ENCODE results near the gene CCDC34. TPM values are rescaled to one million over a fixed set of nuclear protein-coding genes. Genes with fewer than 3 reads are reported as not detected.
A peak's percentile ranks its signal among the peaks of the same experiment; 100 is the strongest.

The CCDC34 gene
- total and polyA plus RNA-seq, 2 of the 8 experiments (the other 6 are each of a cell fraction or from before 2014, with no cell fraction given), result 7.7 to 24.3 TPM

GRCh38 chr11:27349919-27350318, 13.1 kb downstream of the CCDC34 start:
- DNase-seq (ENCODE audit: low read depth in 1 of 2, low spot score in 2 of 2), result no peak
- 71% methylated on average over 2 of the region's 2 CpGs; no CpG with 5 or more reads in 1 of the 2 experiments for WGBS, 2 experiments (ENCODE audit: extremely low coverage in 1 of 2, insufficient coverage in 1 of 2, insufficient read length in 1 of 2, insufficient replicate concordance in 2 of 2, low coverage in 1 of 2, low lambda C conversion rate in 2 of 2, missing lambda C conversion rate in 1 of 2)
- no peak overlapping the region for H2AK5ac ChIP-seq (ENCODE audit: low read depth, low read length)
- no peak overlapping the region; a peak in 1 of 8 replicates for H3K4me3 ChIP-seq (ENCODE audit: extremely low read depth in 1 of 4, insufficient read depth in 2 of 4, low read depth in 3 of 4, low read length in 4 of 4)
- H4K5ac ChIP-seq (ENCODE audit: insufficient read length, low read depth, low read length), result no peak overlapping the region
- H3K9ac ChIP-seq (replicated peaks in 1 of 4; ENCODE audit: extremely low read depth in 1 of 4, low read depth in 3 of 4, low read length in 3 of 4), result no peak overlapping the region; a peak in 1 of 7 replicates
- no peak overlapping the region for H3K27ac ChIP-seq (ENCODE audit: low read depth, low read length)
- peaks cover 0 to 32% (median 7%) of the 10 kb centered on the region in 4 experiments; a peak in 5 of 7 replicates for H3K4me1 ChIP-seq (replicated peaks in 1 of 4; ENCODE audit: control insufficient read depth in 3 of 4, insufficient read depth in 4 of 4, low read length in 3 of 4)
- H3K79me1 ChIP-seq (ENCODE audit: low read depth, low read length), result no peaks in the 10 kb centered on the region
- no peak overlapping the region for H3K56ac ChIP-seq (replicated peaks; ENCODE audit: insufficient read length, low read depth, low read length)
- ChIA-PET POLR2A (ENCODE audit: partially characterized antibody) (interaction anchor here (0.6 to 1.6 kb wide), 2 partner anchors 13 to 118 kb away, joined by 3 to 6 read pairs; partner anchors contain the start of gene CCDC34), CTCF (ENCODE audit: partially characterized antibody) (no interaction called here)
- peaks cover 2% of the 10 kb centered on the region; the same call in 1 of the 2 replicates for H3K23me2 ChIP-seq (ENCODE audit: low read depth, low read length)
- H4K20me1 ChIP-seq (replicated peaks in 1 of 2; ENCODE audit: control insufficient read depth in 1 of 2, insufficient read depth in 2 of 2, low read length in 2 of 2), result no peaks in the 10 kb centered on the region
- no peak overlapping the region for H2BK15ac ChIP-seq (ENCODE audit: low read length)
- no peak overlapping the region for H3K14ac ChIP-seq (ENCODE audit: insufficient read length)
- no peak overlapping the region for H2BK12ac ChIP-seq (ENCODE audit: low read depth, low read length)
- no peaks in the 10 kb centered on the region for H3K9me3 ChIP-seq (ENCODE audit: insufficient read depth in 2 of 2, low read depth in 1 of 2, low read length in 1 of 2)
- no peak overlapping the region for H2BK120ac ChIP-seq (replicated peaks; ENCODE audit: low read depth, low read length)
- peaks cover 0 to 8% (median 0%) of the 10 kb centered on the region in 4 experiments; a peak in 1 of 8 replicates for H3K36me3 ChIP-seq (ENCODE audit: control insufficient read depth in 2 of 4, insufficient read depth in 4 of 4, low read length in 3 of 4)
- peak overlapping the region in 1 of 2 experiments; percentile 24; a peak in 1 of 4 replicates for H3K4me2 ChIP-seq (ENCODE audit: insufficient read depth in 1 of 2, low read depth in 2 of 2, low read length in 2 of 2)
- H3K27me3 ChIP-seq (replicated peaks in 1 of 4; ENCODE audit: control insufficient read depth in 3 of 4, extremely low read depth in 1 of 4, insufficient read depth in 3 of 4, low read length in 3 of 4), result no peaks in the 10 kb centered on the region
- no peak overlapping the region for H4K91ac ChIP-seq (replicated peaks; ENCODE audit: insufficient read length, low read length)
- no peak overlapping the region for H3K23ac ChIP-seq (ENCODE audit: insufficient read length)
- no peaks in the 10 kb centered on the region for H3K79me2 ChIP-seq (ENCODE audit: control insufficient read depth in 1 of 2, insufficient read depth in 2 of 2, low read length in 2 of 2)
- no peak overlapping the region for H4K8ac ChIP-seq (ENCODE audit: extremely low read depth, insufficient read depth, low read length)
- H2AFZ ChIP-seq (ENCODE audit: low read length), result no peak overlapping the region
- H2BK20ac ChIP-seq (ENCODE audit: low read length), result no peak overlapping the region
- no peak overlapping the region for H3K4ac ChIP-seq (replicated peaks; ENCODE audit: insufficient read length, low read depth, low read length)
- FAIRE-seq, result no peak
- H2BK5ac ChIP-seq (ENCODE audit: low read depth, low read length), result no peak overlapping the region
- no peak overlapping the region for H3K18ac ChIP-seq (ENCODE audit: extremely low read depth, low read length)
- no peak for TF ChIP-seq NRF1 (IDR thresholded peaks at IDR 0.05; ENCODE audit: low read depth, low read length)
- TF ChIP-seq CBX5 (IDR thresholded peaks at IDR 0.05; ENCODE audit: low read depth, low read length), result no peak
- no peak for TF ChIP-seq YY1 (IDR thresholded peaks at IDR 0.05; ENCODE audit: low read depth, low read length)
- TF ChIP-seq EZH2 (IDR thresholded peaks at IDR 0.05; ENCODE audit: low read depth, low read length, severe bottlenecking), result no peak
- TF ChIP-seq SIRT6 (IDR thresholded peaks at IDR 0.05; ENCODE audit: low read length), result no peak

All from H1 (cell line).